MM.1S (cell line): ENCODE results near the gene MAPKAPK3.

ENCODE experiments used
- DNase-seq: peaks from one replicate; pipeline ENCODE4 v3.0.0-alpha.2; 2015
- H2AFZ ChIP-seq: fragments of 300-600 bp; sonication (generic); 2 replicates; pipeline ENCODE4 v1.6.0; 2016; ENCODE audit warnings: antibody characterized with exemption, low read length
- H3F3A ChIP-seq: fragments of 300-600 bp; sonication (generic); 2 replicates; pipeline ENCODE4 v1.6.1; 2016; ENCODE audit warnings: mild to moderate bottlenecking, antibody characterized with exemption, low read length, moderate library complexity, mixed read lengths; ENCODE audit not compliant: insufficient read depth
- H3K27ac ChIP-seq: fragments of 300-600 bp; sonication (generic); 2 replicates; pipeline ENCODE4 v1.5.1; 2016; ENCODE audit warnings: mild to moderate bottlenecking, low read length
- H3K27me3 ChIP-seq: fragments of 300-600 bp; sonication (generic); replicated peaks from 2 replicates; pipeline ENCODE4 v1.6.0; 2016; ENCODE audit warnings: low read length; ENCODE audit not compliant: insufficient read depth
- H3K36me3 ChIP-seq: fragments of 300-600 bp; sonication (generic); replicated peaks from 2 replicates; pipeline ENCODE4 v1.6.1; 2016; ENCODE audit warnings: mild to moderate bottlenecking, low read length, mixed read lengths; ENCODE audit not compliant: insufficient read depth
- H3K4me1 ChIP-seq: fragments of 300-600 bp; sonication (generic); 2 replicates; pipeline ENCODE4 v1.6.1; 2016; ENCODE audit warnings: low read length, mixed read lengths
- H3K4me2 ChIP-seq: fragments of 300-600 bp; sonication (generic); 2 replicates; pipeline ENCODE4 v1.6.0; 2016; ENCODE audit warnings: low read depth, low read length
- H3K4me3 ChIP-seq: fragments of 300-600 bp; sonication (generic); 2 replicates; pipeline ENCODE4 v1.5.1; 2016; ENCODE audit warnings: low read length, mixed read lengths
- H3K79me2 ChIP-seq: fragments of 300-600 bp; sonication (generic); 2 replicates; pipeline ENCODE4 v1.6.1; 2016; ENCODE audit warnings: mixed run types, low read length, mixed read lengths
- H3K9ac ChIP-seq: fragments of 300-600 bp; sonication (generic); 2 replicates; pipeline ENCODE4 v1.6.1; 2016; ENCODE audit warnings: low read length, mixed read lengths
- H3K9me2 ChIP-seq: fragments of 300-600 bp; sonication (generic); replicated peaks from 2 replicates; pipeline ENCODE4 v1.6.1; 2016; ENCODE audit warnings: mild to moderate bottlenecking, low read length, mixed read lengths; ENCODE audit not compliant: insufficient read depth
- H3K9me3 ChIP-seq: fragments of 300-600 bp; sonication (generic); replicated peaks from 2 replicates; pipeline ENCODE4 v1.6.1; 2016; ENCODE audit warnings: mild to moderate bottlenecking, low read length, mixed read lengths; ENCODE audit not compliant: insufficient read depth
- H4K20me1 ChIP-seq: fragments of 300-600 bp; sonication (generic); 2 replicates; pipeline ENCODE4 v1.6.1; 2016; ENCODE audit warnings: mild to moderate bottlenecking, low read length, moderate library complexity, mixed read lengths; ENCODE audit not compliant: insufficient read depth
- CTCF ChIP-seq: fragments of 300-600 bp; sonication (generic); IDR thresholded peaks from 2 replicates; pipeline ENCODE4 v1.5.1; 2016; ENCODE audit warnings: antibody characterized with exemption, low read length, mixed read lengths
- EZH2 ChIP-seq: fragments of 300-600 bp; sonication (generic); optimal IDR thresholded peaks from 2 replicates; pipeline ENCODE3; 2017; ENCODE audit warnings: low read depth, mild to moderate bottlenecking, antibody characterized with exemption, low read length, mixed read lengths
- EZH2phosphoT487 ChIP-seq: fragments of 300-600 bp; sonication (generic); IDR thresholded peaks from 2 replicates; pipeline ENCODE4 v1.6.1; 2018; ENCODE audit warnings: antibody characterized with exemption, low read length

Gene MAPKAPK3

GRCh38 chr3:50695031-50695430, 78.1 kb downstream of the MAPKAPK3 start:
- H4K20me1 ChIP-seq = no peaks in the 10 kb centered on the region
- no peaks in the 10 kb centered on the region for H3K9me3 ChIP-seq
- no peak overlapping the region for H3K9ac ChIP-seq
- no peaks in the 10 kb centered on the region for H3K9me2 ChIP-seq
- H3K4me3 ChIP-seq = no peak overlapping the region
- no peaks in the 10 kb centered on the region for H3K36me3 ChIP-seq
- no peak overlapping the region for H3K4me2 ChIP-seq
- no peaks in the 10 kb centered on the region for H3K4me1 ChIP-seq
- DNase-seq = no peak
- H2AFZ ChIP-seq = no peak overlapping the region
- no peaks in the 10 kb centered on the region for H3K79me2 ChIP-seq
- H3K27ac ChIP-seq = no peak overlapping the region
- TF ChIP-seq EZH2phosphoT487 (no peak), EZH2 (no peak), CTCF (no peak)
- H3K27me3 ChIP-seq = no peaks in the 10 kb centered on the region
- H3F3A ChIP-seq = no peaks in the 10 kb centered on the region

GRCh38 chr3:50696276-50696675, 79.3 kb downstream of the MAPKAPK3 start:
- no peak overlapping the region for H3K27ac ChIP-seq
- no peaks in the 10 kb centered on the region for H3K9me2 ChIP-seq
- no peak overlapping the region for H3K9ac ChIP-seq
- H3K9me3 ChIP-seq = no peaks in the 10 kb centered on the region
- no peak overlapping the region for H2AFZ ChIP-seq
- H3K4me2 ChIP-seq = no peak overlapping the region
- no peaks in the 10 kb centered on the region for H3K79me2 ChIP-seq
- no peaks in the 10 kb centered on the region for H3K36me3 ChIP-seq
- H4K20me1 ChIP-seq = no peaks in the 10 kb centered on the region
- TF ChIP-seq EZH2phosphoT487 (no peak), EZH2 (no peak), CTCF (no peak)
- H3F3A ChIP-seq = no peaks in the 10 kb centered on the region
- DNase-seq = no peak
- no peaks in the 10 kb centered on the region for H3K27me3 ChIP-seq
- no peak overlapping the region for H3K4me3 ChIP-seq
- no peaks in the 10 kb centered on the region for H3K4me1 ChIP-seq

GRCh38 chr3:50698269-50698668, 81.3 kb downstream of the MAPKAPK3 start:
- no peaks in the 10 kb centered on the region for H3F3A ChIP-seq
- no peak for DNase-seq
- no peak overlapping the region for H2AFZ ChIP-seq
- H3K9me2 ChIP-seq = no peaks in the 10 kb centered on the region
- no peaks in the 10 kb centered on the region for H3K27me3 ChIP-seq
- TF ChIP-seq EZH2phosphoT487 = no peak
- no peak for TF ChIP-seq EZH2
- TF ChIP-seq CTCF = no peak
- H3K4me2 ChIP-seq = no peak overlapping the region
- H3K36me3 ChIP-seq = no peaks in the 10 kb centered on the region
- H3K4me3 ChIP-seq = no peak overlapping the region
- H3K79me2 ChIP-seq = no peaks in the 10 kb centered on the region
- no peak overlapping the region for H3K9ac ChIP-seq
- no peaks in the 10 kb centered on the region for H3K4me1 ChIP-seq
- H4K20me1 ChIP-seq = no peaks in the 10 kb centered on the region
- no peaks in the 10 kb centered on the region for H3K9me3 ChIP-seq
- no peak overlapping the region for H3K27ac ChIP-seq
